Psoas muscle (tissue), 8 donors: Measurements from ENCODE around the gene YIPF3. TPM values are rescaled to one million over a fixed set of nuclear protein-coding genes. Genes with fewer than 3 reads are reported as not detected.
A peak's percentile ranks its signal among the peaks of the same experiment; 100 is the strongest.
"Not testable (repeated sequence)": the region's sequence is repeated elsewhere in the genome, so short reads cannot be mapped to it uniquely, and the experiment has no call there.

ENCODE experiments used
- ATAC-seq, 4 donors: fragments of 200-7000 bp; cut with Tn5 transposase; one replicate each; pipeline ENCODE4 v1.9.1; 2020; ENCODE audit warnings: moderate library complexity in 3 of 4, mild to moderate bottlenecking in 2 of 4
- DNase-seq, 2 donors: peaks; one replicate each; pipeline ENCODE4 v3.0.0-alpha.2; 2020
- H3K27ac ChIP-seq: fragments of 200-600 bp; one replicate; pipeline ENCODE4 v1.8.0; 2022
- H3K27me3 ChIP-seq, 3 donors: fragments of 200-600 bp in 1 of 3; one replicate each; pipeline versions ENCODE4 v1.6.1 to v1.8.0; 2013 to 2022; ENCODE audit warnings: low read length in 2 of 3, mild to moderate bottlenecking in 2 of 3, moderate library complexity in 1 of 3; ENCODE audit not compliant: insufficient read depth in 3 of 3
- H3K36me3 ChIP-seq, 2 donors: fragments of 200-600 bp in 1 of 2; one replicate each; pipeline versions ENCODE4 v1.6.1 to v1.8.0; 2013 to 2022; ENCODE audit warnings: low read depth in 1 of 2, mild to moderate bottlenecking in 1 of 2, moderate library complexity in 1 of 2; ENCODE audit not compliant: insufficient read depth in 1 of 2
- H3K4me1 ChIP-seq: fragments of 200-600 bp; one replicate; pipeline ENCODE4 v1.8.0; 2022
- H3K4me3 ChIP-seq: fragments of 200-600 bp; one replicate; pipeline ENCODE4 v1.8.0; 2022; ENCODE audit warnings: mild to moderate bottlenecking
- H3K9me3 ChIP-seq: fragments of 200-600 bp; one replicate; pipeline ENCODE4 v1.8.0; 2022
- WGBS, 3 donors: extraction: QIAGEN DNeasy Blood & Tissue Kit; methylation state at CpG; one replicate each; pipeline versions ENCODE4 v1.1.6 to v1.1.7; 2013; 5-methylcytosine and 5-hydroxymethylcytosine counted together
- intact Hi-C, 2 donors: fragments of 100-400 bp; cut with DNase I; formaldehyde crosslinking; loops; one replicate each; pipeline versions ENCODE4 v1.11.0 to v1.14.2; 2022
- polyA plus RNA-seq, 3 donors: library from polyadenylated mRNA; stranded (reverse); fragments of 200-250 nt; gene quantifications; one replicate each; pipeline ENCODE4 v1.2.3, GENCODE V29; 2013
- total RNA-seq, 4 donors: library from RNA; stranded (reverse); fragmentation: NEBNext Ultra II Directional in 2 of 4; extraction: Animal tissue kit (Norgen Biotek cat#: 25700) in 2 of 4; gene quantifications; one replicate each; pipeline versions ENCODE4 v1.2.1 to v1.2.4, GENCODE V29; 2021 to 2023
- TF ChIP-seq, protein P1 (sequence below): fragments of 200-600 bp; IDR thresholded peaks from one replicate; pipeline ENCODE4 v1.8.0; 2022; ENCODE audit warnings: antibody characterized with exemption
- donor health status: healthy with polysubstance abuse.
- donor health status: DM: no; HTN: no; CAD: no; lungs with moderate emphysema.
- donor health status: Bipolar disorder and iron deficiency.
- donor health status: healthy.
- donor health status: DM: yes; HTN: yes; CAD: no.
- donor health status: DM: no; HTN: no; CAD: no.
- donor health status: DM: no; HTN: no; CAD: no.
- donor health status: DM: yes; HTN: yes; CAD: no.

The YIPF3 gene
- total and polyA plus RNA-seq, 7 donors, result 57.7 to 91.5 (median 67.6) TPM

DNA sequence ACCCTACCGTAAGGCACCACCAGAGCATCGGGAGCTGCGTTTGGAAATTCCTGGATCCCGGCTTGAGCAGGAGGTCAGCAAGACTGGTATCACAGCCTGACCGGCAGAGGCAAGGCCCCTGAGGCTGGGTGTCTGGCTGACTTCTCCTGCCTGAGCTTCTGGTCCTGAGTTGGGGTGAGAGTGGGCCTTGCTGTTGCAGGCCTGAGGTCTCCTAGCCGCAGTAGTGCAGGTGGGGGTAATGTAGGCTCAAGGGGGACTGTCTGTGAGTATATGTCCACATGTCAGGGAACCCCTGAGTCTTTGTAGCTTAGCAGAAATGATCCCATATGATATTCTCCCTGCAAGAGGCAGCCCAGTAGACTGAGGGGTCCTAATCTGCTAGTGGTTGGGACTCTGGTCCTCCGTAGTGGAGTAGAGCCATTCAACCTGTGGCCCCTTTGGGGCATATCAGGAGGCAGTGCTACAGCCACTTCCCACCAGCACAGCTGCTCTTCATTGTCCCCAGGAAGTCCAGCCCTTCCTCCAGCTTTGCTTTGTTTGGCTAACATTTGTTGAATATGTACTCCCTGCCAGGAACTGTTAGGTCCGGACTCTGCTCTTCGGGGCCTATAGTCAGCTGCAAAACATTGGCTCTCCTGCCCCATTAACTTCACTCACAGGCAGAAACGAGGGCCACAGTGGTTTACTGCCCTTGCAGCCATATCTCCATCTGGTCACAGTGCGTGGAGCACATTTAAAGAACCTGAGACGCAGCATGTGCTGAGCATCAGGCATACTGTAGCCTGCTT is 17.5 kb downstream of the YIPF3 start:
- Histone ChIP-seq H3K36me3 (peaks cover 0 to 67% of the 10 kb centered on the region in 2 donors), H3K9me3 (no peaks in the 10 kb centered on the region), H3K4me1 (peaks cover 25% of the 10 kb centered on the region), H3K27ac (peak overlapping the region; percentile 16), H3K4me3 (no peak overlapping the region), H3K27me3 (no peaks in the 10 kb centered on the region)
- intact Hi-C loops, result no loop called here
- WGBS, 3 donors, result 63 to 69% (median 69%) methylated on average over 12 of the region's 12 CpGs
- TF ChIP-seq, protein P1, sequence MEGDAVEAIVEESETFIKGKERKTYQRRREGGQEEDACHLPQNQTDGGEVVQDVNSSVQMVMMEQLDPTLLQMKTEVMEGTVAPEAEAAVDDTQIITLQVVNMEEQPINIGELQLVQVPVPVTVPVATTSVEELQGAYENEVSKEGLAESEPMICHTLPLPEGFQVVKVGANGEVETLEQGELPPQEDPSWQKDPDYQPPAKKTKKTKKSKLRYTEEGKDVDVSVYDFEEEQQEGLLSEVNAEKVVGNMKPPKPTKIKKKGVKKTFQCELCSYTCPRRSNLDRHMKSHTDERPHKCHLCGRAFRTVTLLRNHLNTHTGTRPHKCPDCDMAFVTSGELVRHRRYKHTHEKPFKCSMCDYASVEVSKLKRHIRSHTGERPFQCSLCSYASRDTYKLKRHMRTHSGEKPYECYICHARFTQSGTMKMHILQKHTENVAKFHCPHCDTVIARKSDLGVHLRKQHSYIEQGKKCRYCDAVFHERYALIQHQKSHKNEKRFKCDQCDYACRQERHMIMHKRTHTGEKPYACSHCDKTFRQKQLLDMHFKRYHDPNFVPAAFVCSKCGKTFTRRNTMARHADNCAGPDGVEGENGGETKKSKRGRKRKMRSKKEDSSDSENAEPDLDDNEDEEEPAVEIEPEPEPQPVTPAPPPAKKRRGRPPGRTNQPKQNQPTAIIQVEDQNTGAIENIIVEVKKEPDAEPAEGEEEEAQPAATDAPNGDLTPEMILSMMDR, result no peak
- DNase-seq (no peak), ATAC-seq (no peak)

DNA sequence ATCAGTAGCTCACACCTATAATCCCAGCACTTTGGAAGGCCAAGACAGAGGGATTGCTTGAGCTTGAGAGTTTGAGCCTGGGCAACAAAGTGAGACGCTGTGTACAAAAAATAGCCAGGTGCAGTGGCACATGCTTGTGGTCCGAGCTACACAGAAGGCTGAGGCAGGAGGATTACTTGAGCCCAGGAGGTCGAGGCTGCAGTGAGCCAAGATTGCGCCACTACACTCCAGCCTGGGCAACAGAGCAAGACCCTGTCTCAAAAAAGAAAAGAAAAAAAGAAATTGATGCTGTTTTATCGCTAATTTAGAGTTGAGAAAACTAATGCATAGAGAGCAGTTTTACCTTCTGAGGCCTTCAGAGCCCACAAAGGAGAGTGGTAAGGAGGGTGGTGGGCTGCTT is 18.4 kb downstream of the YIPF3 start:
- Histone ChIP-seq H3K4me1 (peaks cover 25% of the 10 kb centered on the region), H3K36me3 (peaks cover 0 to 64% of the 10 kb centered on the region in 2 donors)
- 89 to 91% (median 91%) methylated on average over 5 of the region's 5 CpGs for WGBS, 3 donors
- DNase-seq, H3K27ac ChIP-seq, intact Hi-C loops, H3K27me3 ChIP-seq, ATAC-seq, H3K4me3 ChIP-seq, H3K9me3 ChIP-seq: not testable (repeated sequence)

- Histone ChIP-seq H3K36me3 (peaks cover 0 to 58% of the 10 kb centered on the region in 2 donors), H3K27me3 (no peaks in the 10 kb centered on the region), H3K27ac (peak overlapping the region; percentile 10), H3K4me1 (peaks cover 25% of the 10 kb centered on the region), H3K9me3 (no peaks in the 10 kb centered on the region), H3K4me3 (no peak overlapping the region)
- intact Hi-C loops, result loop anchor here in 1 of 2 donors (2.0 kb wide), 1 partner anchor 43 kb away; the partner anchor contains the start of gene DLK2
- DNase-seq, result no peak
- ATAC-seq, result peak in 1 of 4 donors; percentile 40
- TF ChIP-seq, protein P1, result no peak
- 74 to 82% (median 81%) methylated on average over 12 of the region's 12 CpGs for WGBS, 3 donors
Observed at GRCh38 chr6:43497689-43498088, 19.0 kb downstream of the YIPF3 start.

DNA sequence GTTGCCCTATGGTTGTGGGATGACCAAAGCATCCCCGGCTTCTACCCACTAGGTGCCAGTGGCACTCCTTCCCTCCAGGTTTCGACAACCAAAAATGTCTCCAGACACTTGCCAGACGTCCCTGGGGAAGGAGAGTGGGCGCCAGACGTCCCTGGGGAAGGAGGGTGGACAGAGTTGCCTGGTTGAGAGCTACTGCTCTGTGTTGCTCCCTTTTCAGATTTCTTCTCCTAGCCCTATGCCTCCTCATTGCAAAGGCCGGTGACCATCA is 19.7 kb downstream of the YIPF3 start:
- DNase-seq (peak in 1 of 2 donors; percentile 44), ATAC-seq (no peak)
- WGBS, 3 donors, result 85 to 94% (median 88%) methylated on average over 6 of the region's 6 CpGs
- H3K4me3 ChIP-seq, result no peak overlapping the region
- intact Hi-C loops, result loop anchor here in 1 of 2 donors (2.0 kb wide), 1 partner anchor 42 kb away; the partner anchor contains the start of gene DLK2
- no peaks in the 10 kb centered on the region for H3K9me3 ChIP-seq
- H3K36me3 ChIP-seq, result peaks cover 0 to 52% of the 10 kb centered on the region in 2 donors
- TF ChIP-seq, protein P1, result no peak
- H3K27me3 ChIP-seq, result no peaks in the 10 kb centered on the region
- no peak overlapping the region for H3K27ac ChIP-seq
- H3K4me1 ChIP-seq, result peaks cover 25% of the 10 kb centered on the region

DNA sequence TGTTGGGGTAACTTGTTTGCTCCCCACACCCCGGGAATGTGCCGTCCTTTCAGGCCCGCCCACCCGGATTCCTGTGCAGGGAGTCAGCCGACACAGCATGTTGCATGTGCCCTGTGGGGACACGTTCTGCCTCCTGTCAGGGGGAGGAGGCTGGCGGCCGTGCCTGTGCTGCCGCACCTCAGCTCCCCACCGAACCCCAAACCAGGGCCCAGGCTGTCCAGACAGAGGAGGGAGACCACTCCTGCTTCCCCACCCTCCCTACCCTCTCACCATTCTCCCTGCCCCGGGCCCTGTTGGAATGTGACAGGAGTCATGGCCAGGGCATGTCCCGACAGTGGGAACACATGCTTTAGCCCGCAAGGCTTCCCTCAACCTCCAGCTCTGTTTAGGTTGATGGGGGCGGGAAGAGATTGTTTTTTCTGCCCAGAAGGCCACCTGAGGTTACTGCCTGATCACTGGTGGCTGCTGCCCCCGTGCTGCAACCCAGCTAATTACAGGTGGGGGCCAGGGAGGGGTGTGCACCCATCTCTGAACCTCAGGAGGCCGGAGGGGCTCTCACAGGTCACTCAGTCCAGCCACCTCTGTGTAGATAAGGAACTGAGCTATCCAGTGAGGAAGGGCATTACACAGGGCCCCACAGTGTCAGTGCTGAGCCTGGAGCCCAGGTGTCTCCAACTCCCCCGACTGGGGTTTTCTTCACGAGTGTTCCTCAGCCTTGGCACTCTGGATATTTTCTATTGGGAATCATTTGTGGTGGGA is 20.2 kb downstream of the YIPF3 start:
- intact Hi-C loops, result loop anchor here in 1 of 2 donors (2.0 kb wide), 1 partner anchor 42 kb away; the partner anchor contains the start of gene DLK2
- ATAC-seq, result peak; percentile 32 to 53 (median 44)
- TF ChIP-seq, protein P1, result peak; percentile 54
- Histone ChIP-seq H3K27me3 (no peaks in the 10 kb centered on the region), H3K4me1 (peaks cover 25% of the 10 kb centered on the region), H3K9me3 (no peaks in the 10 kb centered on the region), H3K4me3 (no peak overlapping the region), H3K36me3 (peaks cover 0 to 50% of the 10 kb centered on the region in 2 donors), H3K27ac (no peak overlapping the region)
- WGBS, 3 donors, result 58 to 61% (median 61%) methylated on average over 18 of the region's 18 CpGs
- peak in 1 of 2 donors; percentile 60 for DNase-seq
